ENCODE data around the gene TMEM198.
A peak's percentile ranks its signal among the peaks of the same experiment; 100 is the strongest.

Gene TMEM198

DNA sequence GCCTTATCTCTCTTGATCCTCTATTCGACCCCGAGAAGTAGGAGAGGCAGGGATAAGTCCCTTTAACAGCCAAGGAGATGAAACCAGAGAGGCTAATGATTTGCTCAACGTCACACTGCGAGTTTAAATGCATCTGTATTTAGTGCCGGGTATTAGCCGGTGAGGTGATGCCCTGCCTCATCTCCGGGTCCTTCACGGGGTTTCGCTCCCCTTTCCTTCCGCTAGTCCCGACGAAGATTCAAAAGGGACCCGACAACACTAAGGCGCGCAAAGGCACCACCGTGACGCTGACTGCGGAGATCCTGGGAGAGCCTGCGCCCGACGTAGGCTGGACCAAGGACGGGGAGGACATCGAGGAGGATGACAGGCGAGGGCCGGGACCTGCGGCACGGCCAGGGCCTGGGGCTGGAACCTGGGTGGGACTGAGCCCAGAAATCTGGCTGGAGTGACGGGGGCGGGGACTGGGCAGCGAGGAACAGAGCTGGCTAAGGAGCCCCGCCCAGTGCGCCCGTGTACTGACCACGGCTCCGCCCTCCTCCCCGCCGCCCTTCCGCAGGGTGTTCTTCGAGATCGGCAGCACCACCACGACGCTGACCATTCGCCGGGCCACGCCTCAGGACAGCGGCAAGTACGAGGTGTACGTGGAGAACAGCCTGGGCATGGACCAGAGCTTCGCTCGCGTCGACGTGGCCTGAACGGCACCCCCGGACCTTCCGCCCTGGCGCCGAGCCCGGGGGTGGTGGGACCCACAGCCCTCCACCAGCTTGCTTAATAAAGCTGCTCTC lies 46.1 kb upstream of the TMEM198 start:
- TF ChIP-seq ZFP30 (CRISPR knock-in tag; IDR thresholded peaks at IDR 0.05) (no peak), GLIS3 (CRISPR knock-in tag; IDR thresholded peaks at IDR 0.05) (no peak), TCF4 (CRISPR knock-in tag; IDR thresholded peaks at IDR 0.05; ENCODE audit: borderline replicate concordance) (no peak), CSDC2 (CRISPR knock-in tag; IDR thresholded peaks at IDR 0.05) (no peak), RARB (CRISPR knock-in tag; IDR thresholded peaks at IDR 0.05) (no peak), ZC3H10 (CRISPR knock-in tag; IDR thresholded peaks at IDR 0.05) (no peak), ZFP3 (CRISPR knock-in tag; IDR thresholded peaks at IDR 0.05) (no peak), ZNF565 (CRISPR knock-in tag; conservative IDR thresholded peaks at IDR 0.05; ENCODE audit: low read depth) (no peak), ARNTL (CRISPR knock-in tag; IDR thresholded peaks at IDR 0.05; ENCODE audit: borderline replicate concordance, low read depth) (no peak), OSR1 (CRISPR knock-in tag; IDR thresholded peaks at IDR 0.05) (no peak), BACH2 (CRISPR knock-in tag; IDR thresholded peaks at IDR 0.05; ENCODE audit: borderline replicate concordance) (no peak), SNAI2 (CRISPR knock-in tag; IDR thresholded peaks at IDR 0.05) (no peak)
- TF ChIP-seq, protein P1, sequence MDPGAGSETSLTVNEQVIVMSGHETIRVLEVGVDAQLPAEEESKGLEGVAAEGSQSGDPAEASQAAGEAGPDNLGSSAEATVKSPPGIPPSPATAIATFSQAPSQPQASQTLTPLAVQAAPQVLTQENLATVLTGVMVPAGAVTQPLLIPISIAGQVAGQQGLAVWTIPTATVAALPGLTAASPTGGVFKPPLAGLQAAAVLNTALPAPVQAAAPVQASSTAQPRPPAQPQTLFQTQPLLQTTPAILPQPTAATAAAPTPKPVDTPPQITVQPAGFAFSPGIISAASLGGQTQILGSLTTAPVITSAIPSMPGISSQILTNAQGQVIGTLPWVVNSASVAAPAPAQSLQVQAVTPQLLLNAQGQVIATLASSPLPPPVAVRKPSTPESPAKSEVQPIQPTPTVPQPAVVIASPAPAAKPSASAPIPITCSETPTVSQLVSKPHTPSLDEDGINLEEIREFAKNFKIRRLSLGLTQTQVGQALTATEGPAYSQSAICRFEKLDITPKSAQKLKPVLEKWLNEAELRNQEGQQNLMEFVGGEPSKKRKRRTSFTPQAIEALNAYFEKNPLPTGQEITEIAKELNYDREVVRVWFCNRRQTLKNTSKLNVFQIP (CRISPR knock-in tag; IDR thresholded peaks at IDR 0.05; ENCODE audit: borderline replicate concordance, low read depth), result no peak
- peak; percentile 79 for ATAC-seq

DNA sequence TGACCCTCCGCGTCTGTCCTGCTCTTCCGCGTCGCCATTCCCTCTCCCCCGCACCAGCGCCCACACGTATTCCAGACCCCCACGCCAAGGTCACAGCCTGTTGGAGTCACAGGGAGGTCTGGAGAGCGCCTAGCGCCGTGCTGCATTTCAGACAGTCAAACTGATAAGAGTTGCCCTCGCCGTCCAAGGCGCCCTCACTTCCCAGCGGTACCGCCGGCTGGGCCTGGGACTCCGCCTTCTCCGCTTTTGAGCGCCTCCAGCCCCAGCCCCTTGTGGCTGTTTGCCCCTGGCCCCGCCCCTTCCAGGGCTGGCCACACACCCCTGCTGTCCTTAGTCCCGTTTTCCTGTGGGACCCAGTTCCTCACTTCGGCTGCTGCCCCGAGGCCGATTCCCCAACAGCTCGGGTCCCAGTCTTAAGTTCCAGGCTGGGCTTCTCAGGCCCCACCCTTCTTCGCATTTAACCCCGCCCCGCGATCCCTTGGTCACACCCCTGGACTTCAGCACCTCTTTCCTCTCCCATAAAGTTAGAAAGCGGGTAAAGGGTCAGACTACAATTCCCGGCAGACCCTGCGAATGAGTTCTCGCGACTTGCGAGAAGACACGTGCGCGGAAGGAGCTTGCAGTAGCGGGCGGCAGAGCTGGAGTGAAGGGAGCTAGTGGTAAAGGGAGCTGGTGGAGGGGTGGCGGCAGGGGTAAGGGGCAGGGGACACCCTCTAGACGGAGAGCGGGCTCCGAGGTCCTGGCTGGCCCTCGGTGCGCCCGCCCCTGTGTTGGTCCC lies 45.4 kb upstream of the TMEM198 start, which contains the start of gene GMPPA:
Gene GMPPA (plus strand): TSS at position 612 of the 778 bp plus-strand sequence. CDS start 1,085 bp downstream, outside the sequence.
- ATAC-seq, result peak; percentile 87

More for the DNA sequence above, 45.4 kb upstream of the TMEM198 start, which contains the start of gene GMPPA:
- TF ChIP-seq ZNF565 (CRISPR knock-in tag; conservative IDR thresholded peaks at IDR 0.05; ENCODE audit: low read depth) (no peak), CSDC2 (CRISPR knock-in tag; IDR thresholded peaks at IDR 0.05) (no peak), PPARA (CRISPR knock-in tag; IDR thresholded peaks at IDR 0.05; ENCODE audit: borderline replicate concordance) (no peak), ESRRG (CRISPR knock-in tag; IDR thresholded peaks at IDR 0.05) (no peak), TOX (CRISPR knock-in tag; IDR thresholded peaks at IDR 0.05; ENCODE audit: borderline replicate concordance) (no peak), SNAI2 (CRISPR knock-in tag; IDR thresholded peaks at IDR 0.05) (no peak), ZNF8 (CRISPR knock-in tag; IDR thresholded peaks at IDR 0.05) (no peak), ZC3H10 (CRISPR knock-in tag; IDR thresholded peaks at IDR 0.05) (no peak), TCF4 (CRISPR knock-in tag; IDR thresholded peaks at IDR 0.05; ENCODE audit: borderline replicate concordance) (no peak), ARNTL (CRISPR knock-in tag; IDR thresholded peaks at IDR 0.05; ENCODE audit: borderline replicate concordance, low read depth) (no peak), ISL1 (CRISPR knock-in tag; IDR thresholded peaks at IDR 0.05) (no peak), RARB (CRISPR knock-in tag; IDR thresholded peaks at IDR 0.05) (no peak)
- TF ChIP-seq, protein P2, sequence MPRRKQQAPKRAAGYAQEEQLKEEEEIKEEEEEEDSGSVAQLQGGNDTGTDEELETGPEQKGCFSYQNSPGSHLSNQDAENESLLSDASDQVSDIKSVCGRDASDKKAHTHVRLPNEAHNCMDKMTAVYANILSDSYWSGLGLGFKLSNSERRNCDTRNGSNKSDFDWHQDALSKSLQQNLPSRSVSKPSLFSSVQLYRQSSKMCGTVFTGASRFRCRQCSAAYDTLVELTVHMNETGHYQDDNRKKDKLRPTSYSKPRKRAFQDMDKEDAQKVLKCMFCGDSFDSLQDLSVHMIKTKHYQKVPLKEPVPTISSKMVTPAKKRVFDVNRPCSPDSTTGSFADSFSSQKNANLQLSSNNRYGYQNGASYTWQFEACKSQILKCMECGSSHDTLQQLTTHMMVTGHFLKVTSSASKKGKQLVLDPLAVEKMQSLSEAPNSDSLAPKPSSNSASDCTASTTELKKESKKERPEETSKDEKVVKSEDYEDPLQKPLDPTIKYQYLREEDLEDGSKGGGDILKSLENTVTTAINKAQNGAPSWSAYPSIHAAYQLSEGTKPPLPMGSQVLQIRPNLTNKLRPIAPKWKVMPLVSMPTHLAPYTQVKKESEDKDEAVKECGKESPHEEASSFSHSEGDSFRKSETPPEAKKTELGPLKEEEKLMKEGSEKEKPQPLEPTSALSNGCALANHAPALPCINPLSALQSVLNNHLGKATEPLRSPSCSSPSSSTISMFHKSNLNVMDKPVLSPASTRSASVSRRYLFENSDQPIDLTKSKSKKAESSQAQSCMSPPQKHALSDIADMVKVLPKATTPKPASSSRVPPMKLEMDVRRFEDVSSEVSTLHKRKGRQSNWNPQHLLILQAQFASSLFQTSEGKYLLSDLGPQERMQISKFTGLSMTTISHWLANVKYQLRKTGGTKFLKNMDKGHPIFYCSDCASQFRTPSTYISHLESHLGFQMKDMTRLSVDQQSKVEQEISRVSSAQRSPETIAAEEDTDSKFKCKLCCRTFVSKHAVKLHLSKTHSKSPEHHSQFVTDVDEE (CRISPR knock-in tag; IDR thresholded peaks at IDR 0.05), result no peak
- TF ChIP-seq, protein P1 (CRISPR knock-in tag; IDR thresholded peaks at IDR 0.05; ENCODE audit: borderline replicate concordance, low read depth), result no peak
- TF ChIP-seq, protein P3, sequence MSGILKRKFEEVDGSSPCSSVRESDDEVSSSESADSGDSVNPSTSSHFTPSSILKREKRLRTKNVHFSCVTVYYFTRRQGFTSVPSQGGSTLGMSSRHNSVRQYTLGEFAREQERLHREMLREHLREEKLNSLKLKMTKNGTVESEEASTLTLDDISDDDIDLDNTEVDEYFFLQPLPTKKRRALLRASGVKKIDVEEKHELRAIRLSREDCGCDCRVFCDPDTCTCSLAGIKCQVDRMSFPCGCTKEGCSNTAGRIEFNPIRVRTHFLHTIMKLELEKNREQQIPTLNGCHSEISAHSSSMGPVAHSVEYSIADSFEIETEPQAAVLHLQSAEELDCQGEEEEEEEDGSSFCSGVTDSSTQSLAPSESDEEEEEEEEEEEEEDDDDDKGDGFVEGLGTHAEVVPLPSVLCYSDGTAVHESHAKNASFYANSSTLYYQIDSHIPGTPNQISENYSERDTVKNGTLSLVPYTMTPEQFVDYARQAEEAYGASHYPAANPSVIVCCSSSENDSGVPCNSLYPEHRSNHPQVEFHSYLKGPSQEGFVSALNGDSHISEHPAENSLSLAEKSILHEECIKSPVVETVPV (CRISPR knock-in tag; IDR thresholded peaks at IDR 0.05), result no peak
